GM19240 (cell line): Measurements from ENCODE around the gene PPIF.
A peak's percentile ranks its signal among the peaks of the same experiment; 100 is the strongest.

ENCODE experiments used
- DNase-seq: peaks from one replicate; pipeline ENCODE4 v3.0.0; 2011; ENCODE audit warnings: low spot score; ENCODE audit not compliant: insufficient read length

PPIF gene

DNA sequence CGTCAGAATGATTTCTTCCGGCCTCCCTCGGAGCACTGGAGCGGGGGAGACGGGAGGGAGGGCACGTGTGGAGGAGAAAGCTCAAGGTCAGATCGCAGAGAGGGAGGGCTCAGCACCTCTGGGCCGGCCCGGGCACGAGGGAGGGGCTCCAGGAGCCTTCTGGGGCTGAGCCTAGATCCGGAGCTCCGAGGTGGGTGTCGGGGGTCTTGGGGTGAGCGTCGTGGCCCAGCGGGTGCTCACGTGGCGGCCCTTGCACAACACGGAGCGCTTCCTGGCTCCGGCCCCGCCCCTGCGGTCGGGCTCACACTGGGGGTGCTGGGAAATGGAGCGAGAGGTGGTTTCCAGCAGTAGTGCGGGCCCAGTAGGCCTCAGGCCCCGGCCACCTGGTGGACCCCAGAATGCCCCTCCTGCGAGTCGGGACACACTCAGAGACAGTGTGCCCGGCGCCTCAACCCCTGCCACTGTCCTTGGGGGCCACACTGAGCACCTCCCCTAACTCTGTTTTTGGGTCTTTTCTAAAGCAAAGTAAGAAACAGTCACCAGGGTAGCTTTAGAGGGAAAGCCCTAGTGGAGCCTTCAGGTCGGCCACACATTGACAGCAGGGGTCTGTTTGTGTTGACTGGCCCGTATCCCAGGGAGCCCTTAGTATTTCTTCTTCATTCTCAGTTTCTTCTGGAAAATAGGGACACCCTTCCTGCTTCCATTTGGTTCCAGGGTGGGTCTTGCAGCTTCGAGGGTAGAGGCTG lies 798 bp downstream of the PPIF start:
- peak; percentile 48 for DNase-seq

DNA sequence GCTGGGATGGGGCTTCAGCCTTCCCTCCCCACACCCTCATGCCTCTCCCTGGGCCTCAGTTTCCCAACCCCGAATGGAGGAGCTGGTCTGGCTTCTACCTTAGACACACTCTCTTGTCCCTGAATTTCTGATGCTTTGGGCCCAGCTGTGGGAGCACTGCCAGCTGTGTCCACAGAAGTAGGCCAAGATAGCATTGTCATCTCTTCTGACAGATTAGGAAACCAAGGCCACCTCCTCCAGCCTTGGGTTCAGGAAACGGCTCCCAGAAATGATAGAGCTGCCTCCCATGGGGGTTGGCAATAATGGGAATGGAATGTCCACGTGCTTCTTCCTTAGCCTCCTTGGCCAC lies 1.3 kb downstream of the PPIF start:
- no peak for DNase-seq

DNA sequence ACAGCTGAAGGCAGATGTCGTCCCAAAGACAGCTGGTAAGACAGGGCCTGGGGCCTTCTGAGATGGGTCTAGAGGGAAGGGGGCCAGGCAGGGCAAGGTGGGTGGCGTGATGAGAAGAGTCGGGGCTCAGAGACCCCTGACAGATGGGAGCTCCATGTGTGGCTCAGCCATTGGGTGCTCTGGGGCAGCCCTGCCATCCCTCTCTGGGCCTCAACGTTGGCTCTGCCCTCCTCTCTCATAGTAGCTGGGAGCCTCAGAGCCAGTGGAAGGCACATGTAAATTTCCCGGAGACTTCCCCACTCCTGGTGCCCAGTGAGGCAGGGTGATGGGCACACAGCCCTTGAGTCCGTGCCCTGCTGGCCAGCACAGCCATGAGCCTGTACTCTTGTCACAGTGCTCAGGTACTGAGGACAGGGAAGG lies 1.8 kb downstream of the PPIF start:
- DNase-seq: no peak

DNA sequence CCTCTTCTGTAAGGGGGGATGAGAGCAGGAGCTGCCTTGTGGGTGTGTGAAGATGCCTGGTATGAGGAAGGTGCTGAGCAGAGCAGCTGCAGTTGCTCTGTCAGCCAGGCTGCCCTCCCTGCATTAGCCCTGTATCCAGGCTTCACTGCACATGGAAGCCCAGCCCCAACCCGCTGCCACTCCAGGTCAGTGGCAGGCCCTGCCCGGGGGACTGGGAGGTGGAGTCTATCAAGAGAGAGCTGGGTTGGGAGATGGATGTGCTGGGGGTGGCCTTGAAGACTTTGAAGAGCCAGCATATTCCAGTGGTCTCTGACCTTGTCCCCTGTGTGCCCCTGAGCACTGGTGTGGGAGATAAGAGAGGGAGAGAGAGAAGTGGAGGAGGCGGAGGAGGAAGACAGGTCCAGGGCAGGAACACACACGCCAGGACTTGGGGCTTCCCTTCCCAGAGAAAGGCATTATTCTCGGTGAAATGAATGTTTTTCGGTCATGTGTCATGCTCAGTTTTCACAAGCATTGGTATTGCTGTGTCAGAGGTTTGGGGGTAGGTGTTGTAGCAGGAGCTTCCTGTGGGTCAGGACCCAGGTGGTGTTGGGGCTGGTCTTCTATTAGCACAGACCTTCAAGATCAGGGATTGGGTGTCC lies 2.6 kb downstream of the PPIF start:
- no peak for DNase-seq

DNA sequence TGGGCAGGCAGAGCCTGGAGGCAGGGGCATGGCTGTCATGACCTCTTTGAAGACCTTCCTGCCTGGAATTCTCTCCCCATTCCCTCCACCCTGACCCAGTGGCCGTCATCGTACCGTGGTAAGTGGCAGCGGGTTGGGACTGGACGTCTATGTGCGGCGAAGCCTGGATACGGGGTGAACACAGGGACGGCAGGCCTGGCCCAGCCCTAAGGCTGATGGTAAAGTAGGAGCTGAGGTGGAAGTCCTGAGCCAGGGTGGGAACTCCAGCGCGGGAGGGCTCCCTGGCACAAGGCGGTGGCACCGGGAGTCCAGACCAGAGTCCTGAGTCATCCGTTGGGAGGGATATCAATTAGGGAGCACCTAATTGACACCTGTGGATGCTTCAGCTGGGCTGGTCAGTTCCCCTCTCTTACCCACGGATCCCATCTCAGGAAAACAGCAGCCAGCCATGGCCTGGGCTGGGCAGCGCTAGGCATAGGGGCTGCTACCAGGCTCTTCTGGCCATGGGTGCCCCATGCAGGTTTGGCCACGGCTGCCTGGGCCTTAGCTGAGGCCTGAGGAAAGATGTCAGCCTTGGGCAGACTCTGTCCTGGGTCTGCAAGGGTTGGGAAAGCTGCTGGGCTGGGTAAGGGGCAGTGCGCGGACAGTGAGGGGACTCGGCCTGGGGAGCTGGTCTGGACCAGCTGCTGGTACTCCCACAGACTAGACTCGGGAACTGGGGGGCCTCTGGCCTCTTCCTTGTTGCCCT lies 3.3 kb downstream of the PPIF start:
- DNase-seq: no peak

DNA sequence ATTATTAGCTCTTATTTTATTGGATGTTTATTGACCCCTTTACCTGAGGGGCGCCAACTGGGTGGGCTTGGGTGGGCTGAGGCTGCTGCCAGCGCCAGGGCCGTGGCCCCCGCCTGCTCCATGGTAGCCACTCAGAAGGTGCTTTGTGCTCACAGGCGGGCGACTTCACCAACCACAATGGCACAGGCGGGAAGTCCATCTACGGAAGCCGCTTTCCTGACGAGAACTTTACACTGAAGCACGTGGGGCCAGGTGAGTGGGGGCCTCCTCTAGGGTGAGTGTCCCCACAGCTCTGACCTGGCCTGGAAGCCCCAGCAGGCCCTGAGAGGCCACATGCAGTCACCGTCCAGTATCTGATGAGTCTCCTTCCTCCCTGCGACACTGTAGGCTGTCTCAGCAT lies 4.1 kb downstream of the PPIF start:
- DNase-seq: no peak

DNA sequence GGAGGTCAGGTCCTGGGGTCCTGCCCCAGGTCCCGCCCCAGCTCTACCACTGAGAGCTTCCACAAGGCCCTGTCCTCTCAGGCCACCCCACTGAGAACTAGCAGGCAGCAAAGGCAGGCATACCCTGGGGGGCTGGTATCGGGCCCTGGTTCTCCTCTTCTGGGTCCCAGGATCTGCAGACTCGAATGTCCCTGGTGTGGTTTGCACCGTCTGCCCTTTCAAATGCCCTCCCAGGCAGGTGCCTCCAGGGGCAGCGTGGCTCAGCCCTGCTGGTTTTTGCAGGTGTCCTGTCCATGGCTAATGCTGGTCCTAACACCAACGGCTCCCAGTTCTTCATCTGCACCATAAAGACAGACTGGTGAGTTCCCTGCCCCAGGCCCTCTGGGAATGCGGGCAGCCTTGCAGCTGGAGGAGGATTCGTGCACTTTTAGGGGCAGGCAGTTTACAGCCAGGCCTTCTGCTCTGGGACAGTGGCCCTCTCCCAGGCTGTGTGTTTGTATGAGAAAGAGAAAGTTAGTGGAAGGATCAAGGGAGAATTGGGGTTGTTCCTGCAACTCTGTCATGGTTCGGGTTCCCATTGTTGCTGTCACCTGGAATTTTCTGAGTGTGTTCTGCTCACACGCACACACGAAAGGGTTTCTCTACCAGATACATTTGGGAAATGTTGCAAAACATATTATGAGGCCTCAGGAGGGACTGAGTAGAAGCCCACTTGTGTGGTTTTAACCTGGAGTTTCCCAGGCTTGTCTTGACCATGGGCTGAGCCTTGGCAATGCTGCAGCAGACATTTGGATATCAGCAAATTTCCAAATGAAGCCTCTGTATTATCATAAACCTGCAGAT lies 5.0 kb downstream of the PPIF start:
- DNase-seq: no peak

DNA sequence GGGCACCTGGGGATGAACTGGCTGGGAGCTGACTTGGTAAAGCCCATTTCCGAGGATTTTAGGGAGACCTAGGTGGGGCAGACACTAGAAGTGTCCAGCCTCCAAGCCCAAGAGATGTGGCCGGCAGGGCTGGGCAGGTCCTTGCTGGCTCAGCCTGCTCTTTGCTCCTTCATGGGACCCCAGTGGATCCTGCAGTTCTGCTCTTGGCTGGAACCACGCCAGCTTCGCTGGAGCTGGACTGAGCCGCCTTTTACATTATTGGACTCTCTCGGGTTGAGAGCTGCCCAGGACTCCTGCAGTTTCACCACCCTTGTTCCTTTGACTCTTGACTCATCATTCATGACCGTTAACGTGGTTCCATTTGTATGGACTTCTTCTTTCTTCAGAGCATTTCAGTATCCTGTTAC lies 5.7 kb downstream of the PPIF start:
- no peak for DNase-seq

DNA sequence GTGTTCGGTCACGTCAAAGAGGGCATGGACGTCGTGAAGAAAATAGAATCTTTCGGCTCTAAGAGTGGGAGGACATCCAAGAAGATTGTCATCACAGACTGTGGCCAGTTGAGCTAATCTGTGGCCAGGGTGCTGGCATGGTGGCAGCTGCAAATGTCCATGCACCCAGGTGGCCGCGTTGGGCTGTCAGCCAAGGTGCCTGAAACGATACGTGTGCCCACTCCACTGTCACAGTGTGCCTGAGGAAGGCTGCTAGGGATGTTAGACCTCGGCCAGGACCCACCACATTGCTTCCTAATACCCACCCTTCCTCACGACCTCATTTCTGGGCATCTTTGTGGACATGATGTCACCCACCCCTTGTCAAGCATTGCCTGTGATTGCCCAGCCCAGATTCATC lies 6.5 kb downstream of the PPIF start:
- DNase-seq: no peak

DNA sequence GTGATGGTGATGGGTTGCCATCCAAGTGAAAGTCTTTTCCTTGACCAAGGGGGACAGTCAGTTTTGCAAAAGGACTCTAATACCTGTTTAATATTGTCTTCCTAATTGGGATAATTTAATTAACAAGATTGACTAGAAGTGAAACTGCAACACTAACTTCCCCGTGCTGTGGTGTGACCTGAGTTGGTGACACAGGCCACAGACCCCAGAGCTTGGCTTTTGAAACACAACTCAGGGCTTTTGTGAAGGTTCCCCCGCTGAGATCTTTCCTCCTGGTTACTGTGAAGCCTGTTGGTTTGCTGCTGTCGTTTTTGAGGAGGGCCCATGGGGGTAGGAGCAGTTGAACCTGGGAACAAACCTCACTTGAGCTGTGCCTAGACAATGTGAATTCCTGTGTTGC lies 6.9 kb downstream of the PPIF start:
- no peak for DNase-seq

DNA sequence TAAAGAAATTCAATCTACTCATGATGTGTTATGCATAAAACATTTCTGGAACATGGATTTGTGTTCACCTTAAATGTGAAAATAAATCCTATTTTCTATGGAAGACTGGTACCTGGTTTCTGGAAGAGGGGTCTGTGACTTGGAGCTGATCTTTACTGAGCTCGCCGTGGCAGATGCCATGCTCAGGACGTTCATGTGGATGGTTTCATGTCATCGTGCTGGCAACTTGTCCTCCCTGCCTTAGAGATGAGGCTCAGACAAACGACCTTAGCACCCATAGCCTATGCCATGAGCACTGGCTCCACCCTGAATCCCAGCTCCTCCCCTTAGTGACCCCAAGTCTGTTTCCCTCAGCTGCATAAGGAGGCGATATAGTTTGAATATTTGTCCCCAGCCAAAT lies 7.3 kb downstream of the PPIF start:
- no peak for DNase-seq

DNA sequence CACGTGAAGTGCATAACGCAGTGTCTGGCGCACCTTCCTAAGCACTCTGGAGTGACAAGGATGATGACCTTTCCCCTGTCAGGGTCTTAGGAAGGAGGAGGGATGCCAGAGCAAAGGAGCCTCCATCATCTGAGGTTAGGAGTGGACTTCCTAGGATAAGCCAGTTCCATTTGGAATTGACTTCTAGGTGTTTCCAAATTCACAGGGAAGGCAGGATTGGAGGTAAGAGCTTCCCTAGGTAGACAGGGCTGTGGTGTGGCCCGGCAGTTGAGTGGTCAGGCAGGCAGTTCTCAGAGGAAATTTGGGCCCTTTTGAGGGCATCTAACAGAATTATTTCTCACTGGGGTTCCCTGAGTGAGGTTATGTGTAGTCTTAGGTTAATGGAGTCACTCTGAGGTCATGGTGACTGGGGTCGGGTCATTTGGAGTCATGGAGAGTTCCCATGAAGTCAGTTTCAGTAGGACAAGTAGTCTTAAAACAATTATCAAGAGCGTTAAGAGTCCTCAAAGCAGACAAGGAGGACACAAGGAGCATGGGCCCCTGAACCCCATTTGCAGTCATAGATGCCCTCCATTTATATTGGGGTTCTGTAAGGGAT lies 8.2 kb downstream of the PPIF start:
- DNase-seq: no peak

DNA sequence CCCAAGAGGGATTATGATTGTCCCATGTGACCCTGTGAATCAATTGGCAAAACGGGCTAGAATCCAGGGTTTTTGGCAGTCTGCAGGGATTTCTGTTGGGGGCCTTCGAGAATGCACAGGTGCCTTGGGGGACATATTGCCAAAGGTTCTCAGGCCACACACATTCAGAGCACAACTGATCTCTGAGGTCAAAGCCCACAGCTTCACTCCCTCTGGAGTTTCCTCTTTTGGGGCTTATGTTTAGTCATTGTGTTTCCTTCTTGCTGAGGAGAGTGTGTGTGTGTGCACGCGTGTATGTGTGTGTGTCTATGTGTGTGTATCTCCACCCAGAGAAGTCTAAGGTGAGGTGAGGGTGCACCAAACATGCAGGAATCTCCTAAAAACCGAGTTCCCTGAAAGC lies 8.8 kb downstream of the PPIF start:
- no peak for DNase-seq

DNA sequence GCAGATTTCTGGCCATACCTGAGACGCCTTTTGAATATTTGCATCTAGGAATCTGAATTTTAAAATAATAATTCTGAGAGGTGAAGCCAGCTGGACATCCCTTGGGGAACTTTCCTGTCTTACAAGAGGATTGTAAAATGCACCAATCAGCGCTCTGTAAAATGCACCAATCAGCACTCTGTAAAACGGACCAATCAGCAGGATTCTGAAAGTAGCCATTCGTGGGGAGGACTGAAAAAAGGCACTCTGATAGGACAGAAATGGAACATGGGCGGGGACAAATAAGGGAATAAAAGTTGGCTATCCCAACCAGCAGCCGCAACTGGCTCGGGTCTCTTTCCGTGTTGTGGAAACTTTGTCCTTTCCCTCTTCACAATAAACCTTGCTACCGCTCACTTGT lies 9.9 kb downstream of the PPIF start:
- DNase-seq: no peak

DNA sequence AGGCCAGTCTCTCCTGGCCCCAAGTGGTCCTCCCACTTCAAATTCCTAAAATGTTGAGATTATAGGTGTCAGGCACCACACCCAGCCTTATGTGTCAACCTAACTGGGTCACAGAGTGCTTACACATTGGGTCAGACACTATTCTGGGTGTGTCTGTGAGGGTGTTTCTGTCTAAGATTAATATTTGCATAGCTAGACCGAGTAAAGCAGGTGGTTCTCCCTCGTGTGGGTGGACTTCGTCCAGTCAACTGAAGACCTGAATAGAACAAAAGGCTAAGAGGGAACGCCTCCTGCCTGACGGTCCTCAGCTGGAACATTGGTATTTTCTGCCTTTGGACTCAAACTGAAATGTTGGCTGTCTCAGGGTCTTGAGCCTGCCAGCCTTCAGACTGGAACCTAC lies 11.5 kb downstream of the PPIF start:
- DNase-seq: no peak

DNA sequence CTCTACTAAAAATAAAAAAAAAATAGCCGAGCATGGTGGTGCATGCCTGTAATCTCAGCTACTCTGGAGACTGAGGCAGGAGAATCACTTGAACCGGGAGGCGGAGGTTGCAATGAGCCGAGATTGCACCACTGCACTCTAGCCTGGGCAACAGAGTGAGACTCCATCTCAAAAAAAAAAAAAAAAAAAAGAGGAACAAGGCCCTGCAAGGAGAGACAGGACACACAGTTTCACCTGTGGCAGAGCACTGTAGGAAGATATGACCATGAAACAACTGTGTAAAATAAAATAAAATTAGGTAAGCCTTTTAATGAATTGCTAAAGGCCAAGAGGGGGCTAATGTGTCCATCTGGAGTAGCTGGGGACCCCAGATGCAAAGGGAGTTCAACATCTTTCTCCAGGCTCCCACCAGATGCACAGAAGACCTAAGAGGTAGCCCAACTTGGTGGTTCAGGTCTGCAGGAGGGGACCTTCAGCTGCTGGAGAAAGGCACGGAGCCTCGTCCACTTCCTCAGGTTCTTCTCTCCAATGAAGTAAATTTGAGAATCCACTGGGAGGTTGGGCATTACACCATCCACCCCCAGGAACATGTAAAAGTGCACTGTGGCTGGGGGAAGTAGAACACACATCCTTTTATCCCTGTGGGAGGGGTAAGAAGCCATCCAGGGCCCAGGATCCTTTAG lies 12.7 kb downstream of the PPIF start:
- no peak for DNase-seq

DNA sequence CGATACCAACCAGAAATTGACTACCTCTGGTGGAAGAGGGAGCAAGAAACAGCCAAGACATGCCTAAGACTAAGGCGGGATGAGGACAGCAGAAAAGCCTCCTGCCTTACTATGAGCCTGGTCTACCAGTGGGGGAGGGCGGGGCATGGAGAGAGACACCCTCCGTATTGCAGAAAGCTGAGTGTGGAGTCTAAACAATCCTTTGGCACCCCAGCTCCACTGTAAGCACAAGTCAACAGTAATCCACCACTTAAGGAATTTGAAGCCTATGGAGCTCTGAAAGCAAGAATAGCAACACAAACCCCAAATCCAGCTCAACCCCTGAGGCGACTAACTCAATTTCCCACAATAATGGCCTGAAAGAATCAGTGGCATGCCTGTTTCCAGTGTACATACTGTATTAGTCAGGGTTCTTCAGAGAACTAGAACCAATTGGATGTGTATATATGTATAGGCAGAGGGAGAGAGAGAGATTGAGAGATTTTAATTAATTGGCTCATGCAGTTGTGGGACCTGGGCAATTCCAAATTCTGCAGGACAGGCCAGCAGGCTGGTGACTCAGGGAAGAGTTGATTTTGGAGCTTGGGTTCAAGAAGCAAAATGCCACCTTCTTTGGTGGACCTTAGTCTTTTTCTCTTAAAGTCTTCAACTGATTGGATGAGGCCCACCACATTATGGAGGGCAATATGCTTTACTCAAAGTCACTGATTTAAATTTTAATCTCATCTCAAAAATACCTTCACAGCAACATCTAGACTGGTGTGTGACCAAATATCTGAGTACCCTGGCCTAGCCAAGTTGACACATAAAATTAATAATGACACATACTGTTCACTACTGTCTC lies 13.5 kb downstream of the PPIF start:
- DNase-seq: no peak

DNA sequence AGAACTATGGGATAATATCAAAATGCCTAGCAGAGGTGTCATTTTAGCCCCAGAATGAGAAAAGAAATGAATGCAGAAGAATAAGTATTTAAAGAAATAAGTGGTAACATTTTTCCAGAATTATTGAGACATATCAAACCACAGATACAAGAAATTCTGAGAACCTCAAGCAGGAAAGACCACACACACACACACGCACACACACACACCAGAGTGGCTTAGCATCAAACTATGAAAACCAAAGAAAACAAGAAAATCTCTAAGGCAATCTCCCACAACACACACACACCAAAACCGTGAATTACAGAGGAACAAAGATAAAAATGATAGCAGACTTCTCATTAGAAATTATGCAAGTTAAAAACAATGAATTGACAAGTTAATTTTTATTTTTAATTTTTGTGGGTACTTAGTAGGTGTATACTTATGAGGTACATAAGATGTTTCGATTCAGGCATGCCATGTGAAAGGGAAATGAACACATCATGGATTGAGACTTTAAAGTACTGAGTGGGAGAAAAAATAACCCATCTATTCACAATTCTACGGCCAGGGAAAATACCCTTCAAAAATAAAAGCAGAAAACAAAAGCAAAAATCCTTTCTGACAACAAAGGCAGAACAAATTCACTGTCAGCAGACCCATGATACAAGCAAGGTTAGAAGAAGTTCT lies 14.6 kb downstream of the PPIF start:
- no peak for DNase-seq

DNA sequence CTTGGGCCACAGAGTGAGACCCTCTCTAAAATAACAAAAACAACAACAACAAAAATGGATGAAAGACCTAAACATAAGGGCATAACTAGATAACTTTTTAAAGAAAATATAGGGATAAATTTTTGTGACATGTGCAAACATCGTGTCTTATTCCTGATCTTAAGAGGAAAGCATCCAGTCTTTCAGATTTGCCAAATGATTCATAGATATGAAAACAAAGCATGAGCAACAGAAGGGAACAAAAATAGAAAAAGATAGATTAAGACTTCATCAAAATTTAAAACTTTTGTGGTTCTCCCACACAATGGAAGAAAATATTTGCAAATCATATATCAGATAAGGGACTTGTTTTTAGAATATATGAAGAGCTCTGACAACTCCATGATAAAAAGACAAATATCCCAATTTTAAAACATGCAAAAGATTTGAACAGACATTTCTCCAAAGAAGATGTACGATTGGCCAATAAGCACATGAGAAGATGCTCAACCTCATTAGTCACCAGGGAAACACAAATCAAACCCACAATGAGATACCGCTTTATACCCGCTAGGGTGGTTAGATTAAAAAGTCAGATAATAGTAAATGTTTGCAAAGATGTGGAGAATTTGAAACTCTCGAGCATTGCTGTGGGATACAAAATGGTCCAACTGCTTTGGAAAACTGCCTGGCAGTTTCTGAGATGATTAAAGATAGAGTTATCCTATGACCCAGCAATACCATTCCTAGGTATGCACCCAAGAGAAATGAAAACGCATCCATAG lies 20.3 kb downstream of the PPIF start:
- no peak for DNase-seq
